ENCODE results near the gene UGT1A4. TPM values are rescaled to one million over a fixed set of nuclear protein-coding genes. Genes with fewer than 3 reads are reported as not detected.

The UGT1A4 gene
- total RNA-seq, 1 experiment from 2014 or later, result not detected

- no peak overlapping the region for H3K4me3 ChIP-seq (ENCODE audit: insufficient read depth, low read depth, low read length)
- H3K36me3 ChIP-seq (replicated peaks; ENCODE audit: control insufficient read depth, insufficient read depth, low read length), result no peaks in the 10 kb centered on the region
- DNase-seq, result no peak
- H3K27me3 ChIP-seq (ENCODE audit: control insufficient read depth, insufficient read depth, low read length), result no peaks in the 10 kb centered on the region
Measured at GRCh38 chr2:233773854-233774253, 55.3 kb downstream of the UGT1A4 start.

DNA sequence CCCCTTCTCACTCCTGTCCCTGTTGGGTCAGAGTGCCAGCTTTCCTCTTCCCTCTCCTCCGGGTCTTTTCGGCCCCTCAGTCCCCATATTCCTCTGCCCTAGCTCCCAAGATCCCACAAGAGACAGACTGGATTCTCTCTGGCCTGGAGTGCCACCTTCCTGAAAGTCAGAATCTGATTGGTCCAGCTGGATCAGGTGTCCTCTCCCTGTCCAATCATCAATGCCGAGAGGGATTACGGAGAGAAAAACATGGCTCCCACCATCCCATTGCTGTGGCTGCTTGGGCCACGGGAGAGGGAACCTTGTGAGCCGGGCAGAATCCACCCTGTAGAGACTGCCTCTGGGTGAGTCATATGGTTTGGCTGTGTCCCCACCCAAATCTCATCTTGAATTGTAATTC is 56.9 kb downstream of the UGT1A4 start:
- DNase-seq, result no peak
- Histone ChIP-seq H3K4me3 (ENCODE audit: insufficient read depth, low read depth, low read length) (no peak overlapping the region), H3K36me3 (replicated peaks; ENCODE audit: control insufficient read depth, insufficient read depth, low read length) (no peaks in the 10 kb centered on the region), H3K27me3 (ENCODE audit: control insufficient read depth, insufficient read depth, low read length) (no peaks in the 10 kb centered on the region)

DNA sequence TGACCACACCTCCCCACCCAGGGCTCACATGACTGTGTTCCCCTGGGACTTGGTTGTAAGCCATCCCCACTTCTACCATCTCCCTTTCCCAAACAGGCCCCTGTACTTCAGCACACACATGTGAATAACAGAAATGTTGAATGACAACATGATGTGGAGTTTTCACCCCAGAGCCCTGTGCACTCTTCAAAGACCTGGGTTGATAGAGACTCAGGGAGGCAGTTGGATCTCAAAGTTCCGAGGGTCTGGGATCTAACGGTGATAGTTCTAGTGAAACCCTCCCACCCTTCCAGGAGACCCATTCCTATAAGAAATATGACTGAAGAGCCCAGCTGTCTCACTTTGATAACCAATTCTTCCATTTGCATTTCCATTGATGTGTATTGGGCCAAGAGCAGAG is 59.5 kb downstream of the UGT1A4 start, which contains the start of gene MROH2A:
Gene MROH2A (plus strand): TSS at position 301 of the 400 bp plus-strand sequence. CDS start 1,029 bp downstream, outside the sequence.
- Histone ChIP-seq H3K27me3 (ENCODE audit: control insufficient read depth, insufficient read depth, low read length) (no peaks in the 10 kb centered on the region), H3K4me3 (ENCODE audit: insufficient read depth, low read depth, low read length) (no peak within 1 kb of the TSS)

DNA sequence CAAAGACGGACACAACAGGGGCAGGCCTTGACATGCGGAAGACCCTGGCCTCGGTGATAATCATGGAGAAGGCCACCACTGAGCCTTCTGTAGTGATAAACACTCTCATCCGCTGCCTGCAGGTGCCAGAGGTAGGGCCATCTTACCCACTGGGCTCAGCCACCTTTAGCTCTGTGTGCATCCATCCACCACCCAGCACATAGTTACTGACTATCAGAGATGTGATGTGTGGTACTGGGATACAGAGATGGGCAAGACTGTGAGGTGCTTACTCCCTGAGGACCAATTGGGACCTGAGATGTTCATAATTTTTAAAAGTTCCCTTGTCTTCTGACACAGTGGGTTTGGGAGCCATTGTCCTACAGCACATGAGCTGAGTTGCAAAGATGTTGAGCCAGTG is 61.2 kb downstream of the UGT1A4 start:
- no peak overlapping the region for H3K4me3 ChIP-seq (ENCODE audit: insufficient read depth, low read depth, low read length)
- DNase-seq, result no peak
- no peaks in the 10 kb centered on the region for H3K27me3 ChIP-seq (ENCODE audit: control insufficient read depth, insufficient read depth, low read length)
- no peaks in the 10 kb centered on the region for H3K36me3 ChIP-seq (replicated peaks; ENCODE audit: control insufficient read depth, insufficient read depth, low read length)

More for the DNA sequence above, 59.5 kb downstream of the UGT1A4 start, which contains the start of gene MROH2A:
- H3K36me3 ChIP-seq (replicated peaks; ENCODE audit: control insufficient read depth, insufficient read depth, low read length), result no peaks in the 10 kb centered on the region
- no peak for DNase-seq

- H3K36me3 ChIP-seq (replicated peaks; ENCODE audit: control insufficient read depth, insufficient read depth, low read length), result no peaks in the 10 kb centered on the region
- DNase-seq, result no peak
- H3K4me3 ChIP-seq (ENCODE audit: insufficient read depth, low read depth, low read length), result no peak overlapping the region
- no peaks in the 10 kb centered on the region for H3K27me3 ChIP-seq (ENCODE audit: control insufficient read depth, insufficient read depth, low read length)
Measured at GRCh38 chr2:233780771-233781170, 62.2 kb downstream of the UGT1A4 start.

- Histone ChIP-seq H3K27me3 (ENCODE audit: control insufficient read depth, insufficient read depth, low read length) (no peaks in the 10 kb centered on the region), H3K4me3 (ENCODE audit: insufficient read depth, low read depth, low read length) (no peak overlapping the region), H3K36me3 (replicated peaks; ENCODE audit: control insufficient read depth, insufficient read depth, low read length) (no peaks in the 10 kb centered on the region)
- no peak for DNase-seq
Measured at GRCh38 chr2:233789554-233789953, 71.0 kb downstream of the UGT1A4 start.

- H3K27me3 ChIP-seq (ENCODE audit: control insufficient read depth, insufficient read depth, low read length), result no peaks in the 10 kb centered on the region
- peak; percentile 5 for DNase-seq
- H3K4me3 ChIP-seq (ENCODE audit: insufficient read depth, low read depth, low read length), result no peak overlapping the region
- no peaks in the 10 kb centered on the region for H3K36me3 ChIP-seq (replicated peaks; ENCODE audit: control insufficient read depth, insufficient read depth, low read length)
Measured at GRCh38 chr2:233791151-233791882, 72.8 kb downstream of the UGT1A4 start.

GRCh38 chr2:233791883-233792329 is 73.4 kb downstream of the UGT1A4 start:
- H3K27me3 ChIP-seq (ENCODE audit: control insufficient read depth, insufficient read depth, low read length), result no peaks in the 10 kb centered on the region
- H3K4me3 ChIP-seq (ENCODE audit: insufficient read depth, low read depth, low read length), result no peak overlapping the region
- DNase-seq, result peak; percentile 16
- H3K36me3 ChIP-seq (replicated peaks; ENCODE audit: control insufficient read depth, insufficient read depth, low read length), result no peaks in the 10 kb centered on the region

- Histone ChIP-seq H3K4me3 (ENCODE audit: insufficient read depth, low read depth, low read length) (no peak overlapping the region), H3K27me3 (ENCODE audit: control insufficient read depth, insufficient read depth, low read length) (no peaks in the 10 kb centered on the region), H3K36me3 (replicated peaks; ENCODE audit: control insufficient read depth, insufficient read depth, low read length) (no peaks in the 10 kb centered on the region)
- no peak for DNase-seq
Measured at GRCh38 chr2:233792720-233793119, 74.2 kb downstream of the UGT1A4 start.

DNA sequence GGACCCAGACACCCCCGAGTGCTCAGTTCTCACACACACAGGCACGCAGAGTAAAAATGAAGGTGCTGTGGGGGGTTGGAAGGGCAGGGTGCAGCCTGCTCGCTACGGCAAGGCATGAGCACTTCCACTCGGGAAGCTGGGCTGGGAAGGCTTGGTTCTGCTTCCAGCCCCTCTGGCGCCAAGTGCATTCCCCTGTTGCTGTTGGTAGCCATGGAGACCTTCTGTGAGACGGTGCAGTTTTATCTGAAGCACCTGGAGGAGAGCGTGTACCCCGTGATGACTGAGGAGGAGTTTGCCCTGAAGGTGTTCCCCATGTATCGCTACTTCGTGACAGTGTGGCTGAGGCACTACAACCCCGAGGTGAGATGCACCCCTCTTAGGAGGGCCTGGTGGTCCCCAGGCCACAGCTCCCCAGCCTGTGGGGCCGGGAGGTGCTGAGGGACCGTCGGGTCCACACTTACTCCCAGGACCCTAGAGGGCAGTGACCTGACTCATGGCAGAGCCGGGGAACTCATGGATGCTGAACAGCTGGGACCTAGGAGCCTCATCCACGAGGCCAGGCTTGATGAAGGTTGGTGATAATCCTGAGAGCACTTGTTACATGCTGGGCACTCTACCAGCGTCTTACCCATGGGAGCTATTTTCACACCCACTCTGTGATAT is 75.1 kb downstream of the UGT1A4 start:
- DNase-seq, result peak; percentile 10
- no peaks in the 10 kb centered on the region for H3K36me3 ChIP-seq (replicated peaks; ENCODE audit: control insufficient read depth, insufficient read depth, low read length)
- H3K4me3 ChIP-seq (ENCODE audit: insufficient read depth, low read depth, low read length), result no peak overlapping the region
- no peaks in the 10 kb centered on the region for H3K27me3 ChIP-seq (ENCODE audit: control insufficient read depth, insufficient read depth, low read length)

GRCh38 chr2:233794128-233794658 is 75.7 kb downstream of the UGT1A4 start:
- Histone ChIP-seq H3K4me3 (ENCODE audit: insufficient read depth, low read depth, low read length) (no peak overlapping the region), H3K27me3 (ENCODE audit: control insufficient read depth, insufficient read depth, low read length) (no peaks in the 10 kb centered on the region), H3K36me3 (replicated peaks; ENCODE audit: control insufficient read depth, insufficient read depth, low read length) (no peaks in the 10 kb centered on the region)
- peak; percentile 20 for DNase-seq

DNA sequence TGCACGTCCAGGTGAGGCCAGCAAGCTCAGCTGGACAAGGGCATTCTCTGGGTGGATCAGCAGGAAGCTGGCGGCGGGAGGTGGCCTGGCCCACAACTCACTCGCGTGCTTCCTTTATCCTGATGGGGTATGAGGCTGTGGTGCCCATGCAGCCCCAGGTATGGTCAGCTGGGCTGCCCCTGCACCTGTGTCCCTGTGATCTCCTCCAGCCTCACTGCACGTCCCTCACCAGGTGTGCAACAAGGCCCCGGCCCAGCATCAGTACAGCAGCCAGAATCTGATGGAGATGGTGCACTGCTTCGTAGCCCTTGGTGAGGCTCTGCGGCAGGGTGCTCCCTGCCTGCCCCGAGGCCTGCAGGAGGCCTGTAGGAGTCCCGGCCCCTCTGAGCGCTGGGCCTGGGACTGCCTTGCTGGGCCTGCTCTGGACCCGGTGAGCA is 77.2 kb downstream of the UGT1A4 start:
- H3K27me3 ChIP-seq (ENCODE audit: control insufficient read depth, insufficient read depth, low read length), result no peaks in the 10 kb centered on the region
- no peak overlapping the region for H3K4me3 ChIP-seq (ENCODE audit: insufficient read depth, low read depth, low read length)
- DNase-seq, result peak; percentile 19
- no peaks in the 10 kb centered on the region for H3K36me3 ChIP-seq (replicated peaks; ENCODE audit: control insufficient read depth, insufficient read depth, low read length)

GRCh38 chr2:233796254-233796653 is 77.7 kb downstream of the UGT1A4 start:
- DNase-seq, result peak; percentile 6

GRCh38 chr2:233798335-233799086 is 80.0 kb downstream of the UGT1A4 start:
- peak; percentile 9 for DNase-seq

More at GRCh38 chr2:233796254-233796653, 77.7 kb downstream of the UGT1A4 start:
- no peaks in the 10 kb centered on the region for H3K27me3 ChIP-seq (ENCODE audit: control insufficient read depth, insufficient read depth, low read length)
- H3K36me3 ChIP-seq (replicated peaks; ENCODE audit: control insufficient read depth, insufficient read depth, low read length), result no peaks in the 10 kb centered on the region
- no peak overlapping the region for H3K4me3 ChIP-seq (ENCODE audit: insufficient read depth, low read depth, low read length)

More at GRCh38 chr2:233798335-233799086, 80.0 kb downstream of the UGT1A4 start:
- Histone ChIP-seq H3K27me3 (ENCODE audit: control insufficient read depth, insufficient read depth, low read length) (no peaks in the 10 kb centered on the region), H3K4me3 (ENCODE audit: insufficient read depth, low read depth, low read length) (no peak overlapping the region), H3K36me3 (replicated peaks; ENCODE audit: control insufficient read depth, insufficient read depth, low read length) (no peaks in the 10 kb centered on the region)

All from H7 (cell line).